PC-3 (cell line): ENCODE measurements around the gene TUBB2B. TPM values are rescaled to one million over a fixed set of nuclear protein-coding genes. Genes with fewer than 3 reads are reported as not detected.

Experiments used
- ATAC-seq: fragments of 200-7000 bp; cut with Tn5 transposase; 2 replicates; pipeline ENCODE4 v1.9.1; 2020; ENCODE audit warnings: mild to moderate bottlenecking, moderate library complexity
- BruUV-seq: library from RNA; stranded (reverse); fragments of 400-500 nt; replicated peaks from 2 replicates; lab custom pipeline; 2021; lab: Mats Ljungman, UMichigan
- CTCF ChIA-PET: fragments of 300-600 bp; sonication (Branson Sonifier 250); formaldehyde crosslinking; loops from one replicate; lab custom pipeline; 2022; ENCODE audit warnings: antibody characterized with exemption; lab: Charles Lee
- POLR2A ChIA-PET: fragments of 300-600 bp; sonication (Branson Sonifier 250); formaldehyde crosslinking; loops from one replicate; lab custom pipeline; 2022; ENCODE audit warnings: antibody characterized with exemption; ENCODE audit not compliant: unreplicated experiment; lab: Charles Lee
- DNase-seq: peaks from one replicate; pipeline ENCODE4 v3.0.0-alpha.2; 2015
- H2AFZ ChIP-seq: fragments of 300-600 bp; sonication (generic); 2 replicates; pipeline ENCODE4 v1.6.0; 2016; ENCODE audit warnings: antibody characterized with exemption, low read length
- H3F3A ChIP-seq: fragments of 300-600 bp; sonication (generic); one replicate; pipeline ENCODE4 v1.6.0; 2017; ENCODE audit warnings: antibody characterized with exemption, low read length, control low read depth, mild to moderate bottlenecking; ENCODE audit not compliant: unreplicated experiment
- H3K27ac ChIP-seq: fragments of 300-600 bp; sonication (generic); 2 replicates; pipeline ENCODE4 v1.5.1; 2016; ENCODE audit warnings: mild to moderate bottlenecking, low read length
- H3K27me3 ChIP-seq: fragments of 300-600 bp; sonication (generic); 2 replicates; pipeline ENCODE4 v1.6.1; 2016; ENCODE audit warnings: low read length, mixed read lengths
- H3K36me3 ChIP-seq: fragments of 300-600 bp; sonication (generic); 2 replicates; pipeline ENCODE4 v1.6.1; 2016; ENCODE audit warnings: low read depth, mixed run types, low read length, mixed read lengths
- H3K4me1 ChIP-seq: fragments of 300-600 bp; sonication (generic); 2 replicates; pipeline ENCODE4 v1.5.1; 2016; ENCODE audit warnings: low read length; ENCODE audit not compliant: insufficient read depth
- H3K4me2 ChIP-seq: fragments of 300-600 bp; sonication (generic); 2 replicates; pipeline ENCODE4 v1.6.0; 2016; ENCODE audit warnings: low read length
- H3K4me3 ChIP-seq: fragments of 300-600 bp; sonication (generic); 2 replicates; pipeline ENCODE4 v1.5.1; 2016; ENCODE audit warnings: mild to moderate bottlenecking, low read length, mixed read lengths
- H3K79me2 ChIP-seq: fragments of 300-600 bp; sonication (generic); 2 replicates; pipeline ENCODE4 v1.6.1; 2017; ENCODE audit warnings: low read length, mixed read lengths
- H3K9ac ChIP-seq: fragments of 300-600 bp; sonication (generic); 2 replicates; pipeline ENCODE4 v1.6.0; 2016; ENCODE audit warnings: mild to moderate bottlenecking, low read length
- H3K9me2 ChIP-seq: fragments of 300-600 bp; sonication (generic); replicated peaks from 2 replicates; pipeline ENCODE4 v1.6.1; 2016; ENCODE audit warnings: mixed run types, low read length, mixed read lengths
- H3K9me3 ChIP-seq: fragments of 300-600 bp; sonication (generic); 2 replicates; pipeline ENCODE4 v1.6.1; 2016; ENCODE audit warnings: low read length, mixed read lengths
- H4K20me1 ChIP-seq: fragments of 300-600 bp; sonication (generic); 2 replicates; pipeline ENCODE4 v1.6.1; 2016; ENCODE audit warnings: low read length, mixed read lengths
- EZH2 ChIP-seq: fragments of 300-600 bp; sonication (generic); IDR thresholded peaks from one replicate; pipeline ENCODE4 v1.6.1; 2017; ENCODE audit warnings: antibody characterized with exemption, mild to moderate bottlenecking, low read length; ENCODE audit not compliant: unreplicated experiment
- EZH2phosphoT487 ChIP-seq: fragments of 300-600 bp; sonication (generic); IDR thresholded peaks from 2 replicates; pipeline ENCODE4 v1.6.1; 2018; ENCODE audit warnings: mild to moderate bottlenecking, antibody characterized with exemption, low read length, borderline replicate concordance
- intact Hi-C: fragments of 100-400 bp; cut with micrococcal nuclease; formaldehyde crosslinking; loops from 2 replicates; pipeline ENCODE4 v1.9.0; 2023
- total RNA-seq: library from RNA; depleted of rRNA; stranded (reverse); fragments of >200 nt; gene quantifications from 2 replicates; pipeline ENCODE4 v1.2.3, GENCODE V29; 2014
- TF ChIP-seq, protein P1 (sequence below): fragments of 300-600 bp; sonication (generic); conservative IDR thresholded peaks from 2 replicates; pipeline ENCODE4 v1.5.1; 2017; ENCODE audit warnings: antibody characterized with exemption, low read depth, mild to moderate bottlenecking, low read length

The TUBB2B gene
- total RNA-seq, 1 experiment from 2014 or later = 6.5 TPM

DNA sequence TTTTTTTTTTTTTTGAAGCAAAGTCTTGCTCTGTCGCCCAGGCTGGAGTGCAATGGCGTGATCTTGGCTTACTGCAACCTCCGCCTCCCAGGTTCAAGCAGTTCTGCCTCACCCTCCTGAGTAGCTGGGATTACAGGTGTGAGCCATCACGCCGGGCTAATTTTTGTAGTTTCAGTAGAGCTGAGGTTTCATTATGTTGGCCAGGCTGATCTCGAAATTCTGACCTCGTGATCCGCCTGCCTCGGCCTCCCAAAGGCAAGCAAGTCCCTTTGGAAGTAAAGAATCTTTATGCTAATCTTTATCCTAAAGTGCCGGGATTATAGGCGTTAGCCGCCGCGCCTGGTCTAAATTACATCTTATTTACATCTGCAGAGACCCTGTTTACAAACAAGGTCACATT is 32.8 kb upstream of the TUBB2B start:
- CTCF ChIA-PET = interaction anchor here (0.5 to 1.5 kb wide), 2 partner anchors 52 to 183 kb away, joined by 3 read pairs; no protein-coding TSS in a partner anchor
- H3F3A ChIP-seq = no peaks in the 10 kb centered on the region
- H2AFZ ChIP-seq = no peak overlapping the region
- peak overlapping the region; percentile 52 for H3K4me3 ChIP-seq
- H3K4me1 ChIP-seq = peaks cover 14% of the 10 kb centered on the region
- H4K20me1 ChIP-seq = peaks cover 24% of the 10 kb centered on the region; the same call in 1 of the 2 replicates
- no peaks in the 10 kb centered on the region for H3K27me3 ChIP-seq
- intact Hi-C loops = no loop called here
- H3K79me2 ChIP-seq = peaks cover 64% of the 10 kb centered on the region
- no TSS peak for BruUV-seq
- H3K4me2 ChIP-seq = peak overlapping the region; percentile 93
- H3K36me3 ChIP-seq = peaks cover 13% of the 10 kb centered on the region
- H3K9ac ChIP-seq = no peak overlapping the region; the same call in 1 of the 2 replicates
- TF ChIP-seq, protein P1, sequence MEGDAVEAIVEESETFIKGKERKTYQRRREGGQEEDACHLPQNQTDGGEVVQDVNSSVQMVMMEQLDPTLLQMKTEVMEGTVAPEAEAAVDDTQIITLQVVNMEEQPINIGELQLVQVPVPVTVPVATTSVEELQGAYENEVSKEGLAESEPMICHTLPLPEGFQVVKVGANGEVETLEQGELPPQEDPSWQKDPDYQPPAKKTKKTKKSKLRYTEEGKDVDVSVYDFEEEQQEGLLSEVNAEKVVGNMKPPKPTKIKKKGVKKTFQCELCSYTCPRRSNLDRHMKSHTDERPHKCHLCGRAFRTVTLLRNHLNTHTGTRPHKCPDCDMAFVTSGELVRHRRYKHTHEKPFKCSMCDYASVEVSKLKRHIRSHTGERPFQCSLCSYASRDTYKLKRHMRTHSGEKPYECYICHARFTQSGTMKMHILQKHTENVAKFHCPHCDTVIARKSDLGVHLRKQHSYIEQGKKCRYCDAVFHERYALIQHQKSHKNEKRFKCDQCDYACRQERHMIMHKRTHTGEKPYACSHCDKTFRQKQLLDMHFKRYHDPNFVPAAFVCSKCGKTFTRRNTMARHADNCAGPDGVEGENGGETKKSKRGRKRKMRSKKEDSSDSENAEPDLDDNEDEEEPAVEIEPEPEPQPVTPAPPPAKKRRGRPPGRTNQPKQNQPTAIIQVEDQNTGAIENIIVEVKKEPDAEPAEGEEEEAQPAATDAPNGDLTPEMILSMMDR = no peak
- TF ChIP-seq EZH2phosphoT487 (no peak), EZH2 (no peak)
- DNase-seq (no peak), ATAC-seq (no peak)
- H3K9me3 ChIP-seq = no peaks in the 10 kb centered on the region
- POLR2A ChIA-PET = interaction anchor here (0.6 kb wide), 1 partner anchor 869 kb away, joined by 3 read pairs; no protein-coding TSS in a partner anchor
- no peak overlapping the region for H3K27ac ChIP-seq
- H3K9me2 ChIP-seq = no peaks in the 10 kb centered on the region

DNA sequence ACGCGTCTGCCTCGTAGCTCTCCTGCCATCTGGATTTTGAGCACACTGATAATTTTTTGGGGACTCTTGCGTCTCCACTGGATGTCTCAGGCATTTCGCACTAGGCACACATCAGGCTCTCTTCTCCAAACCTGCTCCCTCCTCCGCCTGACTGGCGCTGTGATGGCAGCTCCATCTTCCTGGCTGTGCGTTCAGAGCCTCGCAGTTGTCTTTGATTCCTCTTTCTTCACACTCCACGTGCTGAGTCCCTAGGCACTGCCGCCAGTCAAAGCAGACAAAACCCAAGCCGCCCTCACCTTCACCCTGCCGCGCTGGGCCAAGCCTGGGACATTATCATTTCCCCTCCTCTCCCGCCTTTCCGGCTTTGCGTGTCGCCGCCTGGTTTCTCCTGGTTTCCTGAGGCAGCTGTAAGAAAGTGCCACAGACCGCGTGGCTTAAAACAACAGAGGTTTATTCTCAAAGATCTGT is 32.1 kb upstream of the TUBB2B start:
- Histone ChIP-seq H3K4me2 (peak overlapping the region; percentile 93), H3K9me3 (no peaks in the 10 kb centered on the region), H3K4me1 (peaks cover 14% of the 10 kb centered on the region), H3K4me3 (peak overlapping the region; percentile 84), H3K9me2 (no peaks in the 10 kb centered on the region), H4K20me1 (peaks cover 24% of the 10 kb centered on the region; the same call in 1 of the 2 replicates), H3K27ac (peak overlapping the region; percentile 28), H3K79me2 (peaks cover 58% of the 10 kb centered on the region), H3K9ac (peak overlapping the region; percentile 89), H3K27me3 (no peaks in the 10 kb centered on the region), H3F3A (no peaks in the 10 kb centered on the region), H2AFZ (peak overlapping the region; percentile 64), H3K36me3 (peaks cover 10% of the 10 kb centered on the region)
- POLR2A ChIA-PET = no interaction called here
- BruUV-seq = no TSS peak
- ATAC-seq (peak; percentile 48), DNase-seq (peak; percentile 34)
- intact Hi-C loops = loop anchor here (10.0 kb wide), 1 partner anchor 265 kb away; the partner anchor contains the start of gene NQO2
- CTCF ChIA-PET = interaction anchor here (0.7 to 1.5 kb wide), 2 partner anchors 51 to 102 kb away, joined by 3 read pairs; partner anchors contain the start of gene TUBB2A
- TF ChIP-seq EZH2phosphoT487 (no peak), EZH2 (no peak)
- TF ChIP-seq, protein P1 = no peak
